ENCODE data around the gene CACNA1I. TPM values are rescaled to one million over a fixed set of nuclear protein-coding genes. Genes with fewer than 3 reads are reported as not detected.

CACNA1I gene
- total and polyA plus RNA-seq, 2 of the 8 experiments (the other 6 are each of a cell fraction or from before 2014, with no cell fraction given): 0.77 to 1.2 TPM

GRCh38 chr22:39617342-39617741, 46.8 kb downstream of the CACNA1I start (continued):
- TF ChIP-seq CHD7 (IDR thresholded peaks at IDR 0.05; ENCODE audit: insufficient replicate concordance, low read length) (no peak), POLR2A (IDR thresholded peaks at IDR 0.05; ENCODE audit: control extremely low read depth in 1 of 2, low read depth in 2 of 2, low read length in 2 of 2) (no peak), SP1 (IDR thresholded peaks at IDR 0.05; ENCODE audit: low read depth, low read length) (no peak), TAF1 (IDR thresholded peaks at IDR 0.05; ENCODE audit: low read depth, low read length) (no peak), EZH2 (IDR thresholded peaks at IDR 0.05; ENCODE audit: low read depth, low read length, severe bottlenecking) (no peak), EGR1 (IDR thresholded peaks at IDR 0.05; ENCODE audit: borderline replicate concordance, low read depth, low read length) (no peak), CBX5 (IDR thresholded peaks at IDR 0.05; ENCODE audit: low read depth, low read length) (no peak), CREB1 (IDR thresholded peaks at IDR 0.05) (no peak), RNF2 (IDR thresholded peaks at IDR 0.05; ENCODE audit: borderline replicate concordance, low read depth, low read length, missing control alignments, poor library complexity, severe bottlenecking) (no peak), TCF12 (IDR thresholded peaks at IDR 0.05; ENCODE audit: low read depth, low read length) (no peak), CEBPB (IDR thresholded peaks at IDR 0.05; ENCODE audit: low read depth, low read length) (no peak)
